WTC11 (cell line): ENCODE measurements around the gene RS1. TPM values are rescaled to one million over a fixed set of nuclear protein-coding genes. Genes with fewer than 3 reads are reported as not detected.

Source experiments
- ATAC-seq: fragments of 200-7000 bp; cut with Tn5 transposase; 2 replicates; pipeline ENCODE4 v1.10.0; 2021; ENCODE audit warnings: mild to moderate bottlenecking, moderate library complexity
- CTCF ChIA-PET: fragments of 300-600 bp; sonication (Branson Sonifier 250); formaldehyde crosslinking; loops from one replicate; lab custom pipeline; 2021; ENCODE audit warnings: antibody characterized with exemption; lab: Charles Lee
- POLR2A ChIA-PET: fragments of 350-600 bp; sonication (Branson Sonifier 250); formaldehyde crosslinking; loops from one replicate; lab custom pipeline; 2021; ENCODE audit warnings: antibody characterized with exemption; lab: Charles Lee
- DNase-seq: peaks from one replicate; pipeline ENCODE4 v3.0.0; 2021; ENCODE audit warnings: low spot score
- H3K27ac Mint-ChIP-seq: 2 replicates; pipeline ENCODE4 v1.8.0; 2021; ENCODE audit warnings: mixed read lengths
- H3K27me3 Mint-ChIP-seq: 2 replicates; pipeline ENCODE4 v1.8.0; 2021; ENCODE audit warnings: low read depth, mild to moderate bottlenecking, moderate library complexity, mixed read lengths
- H3K36me3 Mint-ChIP-seq: 2 replicates; pipeline ENCODE4 v1.8.0; 2021; ENCODE audit warnings: mixed read lengths
- H3K4me1 Mint-ChIP-seq: 2 replicates; pipeline ENCODE4 v1.8.0; 2022; ENCODE audit warnings: mixed read lengths
- H3K4me3 Mint-ChIP-seq: 2 replicates; pipeline ENCODE4 v1.8.0; 2021; ENCODE audit warnings: mild to moderate bottlenecking, moderate library complexity, mixed read lengths
- H3K9me3 Mint-ChIP-seq: 2 replicates; pipeline ENCODE4 v1.8.0; 2021; ENCODE audit warnings: mixed read lengths
- ARID4B ChIP-seq: sonication (generic); formaldehyde crosslinking; IDR thresholded peaks from 2 replicates; pipeline ENCODE4 v1.8.0; 2023; ENCODE audit warnings: missing genetic modification reagents, mild to moderate bottlenecking, borderline replicate concordance
- ATF1 ChIP-seq: sonication (generic); formaldehyde crosslinking; IDR thresholded peaks from 2 replicates; pipeline ENCODE4 v1.8.1; 2023; ENCODE audit warnings: mild to moderate bottlenecking, moderate library complexity, missing genetic modification reagents
- CREM ChIP-seq: sonication (generic); formaldehyde crosslinking; IDR thresholded peaks from 2 replicates; pipeline ENCODE4 v1.8.1; 2022; ENCODE audit warnings: mild to moderate bottlenecking, missing genetic modification reagents, moderate library complexity
- ELF4 ChIP-seq: sonication (generic); formaldehyde crosslinking; IDR thresholded peaks from 2 replicates; pipeline ENCODE4 v1.8.1; 2022; ENCODE audit warnings: low read depth, mild to moderate bottlenecking, moderate library complexity, missing genetic modification reagents
- EMX1 ChIP-seq: fragments of 250-450 bp; sonication (Bioruptor Pico); IDR thresholded peaks from 2 replicates; pipeline ENCODE4 v1.8.0; 2021; ENCODE audit warnings: mild to moderate bottlenecking
- GTF2I ChIP-seq: fragments of 250-450 bp; sonication (Bioruptor Pico); conservative IDR thresholded peaks from 2 replicates; pipeline ENCODE4 v1.4.0; 2021; ENCODE audit warnings: mild to moderate bottlenecking
- KAT7 ChIP-seq: sonication (generic); formaldehyde crosslinking; IDR thresholded peaks from 2 replicates; pipeline ENCODE4 v1.8.1; 2023; ENCODE audit warnings: missing genetic modification reagents, mild to moderate bottlenecking, borderline replicate concordance
- NFATC4 ChIP-seq: fragments of 250-450 bp; sonication (Bioruptor Pico); IDR thresholded peaks from 2 replicates; pipeline ENCODE4 v1.9.0; 2021; ENCODE audit warnings: mild to moderate bottlenecking
- NR3C1 ChIP-seq: sonication (generic); formaldehyde crosslinking; conservative IDR thresholded peaks from 2 replicates; pipeline ENCODE4 v1.8.1; 2023; ENCODE audit warnings: low read depth, mild to moderate bottlenecking, missing genetic modification reagents
- RORB ChIP-seq: fragments of 250-450 bp; sonication (Bioruptor Pico); IDR thresholded peaks from 2 replicates; pipeline ENCODE4 v1.9.0; 2021; ENCODE audit warnings: mild to moderate bottlenecking
- SMAD4 ChIP-seq: sonication (generic); formaldehyde crosslinking; IDR thresholded peaks from 2 replicates; pipeline ENCODE4 v1.8.0; 2022; ENCODE audit warnings: mild to moderate bottlenecking, missing genetic modification reagents
- TEAD4 ChIP-seq: sonication (generic); formaldehyde crosslinking; IDR thresholded peaks from 2 replicates; pipeline ENCODE4 v1.8.0; 2022; ENCODE audit warnings: mild to moderate bottlenecking, missing genetic modification reagents
- ZNF121 ChIP-seq: sonication (generic); formaldehyde crosslinking; IDR thresholded peaks from 2 replicates; pipeline ENCODE4 v1.8.0; 2023; ENCODE audit warnings: missing genetic modification reagents
- ZNF232 ChIP-seq: sonication (generic); formaldehyde crosslinking; IDR thresholded peaks from 2 replicates; pipeline ENCODE4 v1.8.0; 2022; ENCODE audit warnings: mild to moderate bottlenecking, missing genetic modification reagents
- ZNF281 ChIP-seq: sonication (generic); formaldehyde crosslinking; IDR thresholded peaks from 2 replicates; pipeline ENCODE4 v1.8.0; 2023; ENCODE audit warnings: mild to moderate bottlenecking, missing genetic modification reagents
- ZNF416 ChIP-seq: fragments of 250-450 bp; sonication (Bioruptor Pico); IDR thresholded peaks from 2 replicates; pipeline ENCODE4 v1.9.0; 2021; ENCODE audit warnings: mild to moderate bottlenecking, inconsistent platforms
- total RNA-seq: library from RNA; stranded (reverse); gene quantifications from 3 replicates; pipeline ENCODE4 v1.2.3, GENCODE V29; 2021
- TF ChIP-seq, protein P1 (sequence below): fragments of 250-450 bp; sonication (Bioruptor Pico); IDR thresholded peaks from 2 replicates; pipeline ENCODE4 v1.9.0; 2021; ENCODE audit warnings: moderate library complexity, mild to moderate bottlenecking, inconsistent platforms, borderline replicate concordance
- TF ChIP-seq, protein P2 (sequence below): sonication (generic); formaldehyde crosslinking; IDR thresholded peaks from 2 replicates; pipeline ENCODE4 v1.8.1; 2023; ENCODE audit warnings: mild to moderate bottlenecking, missing genetic modification reagents
- TF ChIP-seq, protein P3 (sequence below): sonication (generic); formaldehyde crosslinking; IDR thresholded peaks from 2 replicates; pipeline ENCODE4 v1.8.0; 2022; ENCODE audit warnings: mild to moderate bottlenecking, missing genetic modification reagents
- TF ChIP-seq, protein P4 (sequence below): sonication (generic); formaldehyde crosslinking; IDR thresholded peaks from 2 replicates; pipeline ENCODE4 v1.8.1; 2022; ENCODE audit warnings: low read depth, mild to moderate bottlenecking, moderate library complexity, missing genetic modification reagents, borderline replicate concordance

Gene RS1
- total RNA-seq, 1 experiment from 2014 or later, result not detected

GRCh38 chrX:18698737-18699650 lies 27.1 kb upstream of the RS1 start (continued):
- TF ChIP-seq ARID4B (CRISPR knock-in tag), result no peak
- TF ChIP-seq, protein P1, sequence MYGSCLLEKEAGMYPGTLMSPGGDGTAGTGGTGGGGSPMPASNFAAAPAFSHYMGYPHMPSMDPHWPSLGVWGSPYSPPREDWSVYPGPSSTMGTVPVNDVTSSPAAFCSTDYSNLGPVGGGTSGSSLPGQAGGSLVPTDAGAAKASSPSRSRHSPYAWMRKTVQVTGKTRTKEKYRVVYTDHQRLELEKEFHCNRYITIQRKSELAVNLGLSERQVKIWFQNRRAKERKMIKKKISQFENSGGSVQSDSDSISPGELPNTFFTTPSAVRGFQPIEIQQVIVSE, result no peak
- no peak for TF ChIP-seq ZNF232 (CRISPR knock-in tag)
- TF ChIP-seq CREM (CRISPR knock-in tag), result no peak
- no peak for TF ChIP-seq SMAD4 (CRISPR knock-in tag)
- TF ChIP-seq ATF1 (CRISPR knock-in tag), result no peak

GRCh38 chrX:18696653-18697052 lies 24.7 kb upstream of the RS1 start:
- H3K9me3 Mint-ChIP-seq, result peaks cover 9% of the 10 kb centered on the region
- CTCF ChIA-PET, result no interaction called here

More at GRCh38 chrX:18696653-18697052, 24.7 kb upstream of the RS1 start:
- Mint-ChIP-seq H3K4me3 (no peak overlapping the region), H3K4me1 (peaks cover 8% of the 10 kb centered on the region), H3K27ac (no peak overlapping the region), H3K36me3 (no peaks in the 10 kb centered on the region), H3K27me3 (no peaks in the 10 kb centered on the region; the same call in 1 of the 2 replicates)
- ATAC-seq, result no peak
- POLR2A ChIA-PET, result no interaction called here
- DNase-seq, result no peak
- TF ChIP-seq EMX1 (no peak), SMAD4 (CRISPR knock-in tag) (no peak), RORB (CRISPR knock-in tag) (no peak), ZNF281 (CRISPR knock-in tag) (no peak), GTF2I (no peak), ZNF416 (no peak), KAT7 (CRISPR knock-in tag) (no peak), ZNF121 (CRISPR knock-in tag) (no peak), NR3C1 (CRISPR knock-in tag) (no peak), ELF4 (CRISPR knock-in tag) (no peak), TEAD4 (CRISPR knock-in tag) (no peak), NFATC4 (CRISPR knock-in tag) (no peak)
- TF ChIP-seq, protein P2, sequence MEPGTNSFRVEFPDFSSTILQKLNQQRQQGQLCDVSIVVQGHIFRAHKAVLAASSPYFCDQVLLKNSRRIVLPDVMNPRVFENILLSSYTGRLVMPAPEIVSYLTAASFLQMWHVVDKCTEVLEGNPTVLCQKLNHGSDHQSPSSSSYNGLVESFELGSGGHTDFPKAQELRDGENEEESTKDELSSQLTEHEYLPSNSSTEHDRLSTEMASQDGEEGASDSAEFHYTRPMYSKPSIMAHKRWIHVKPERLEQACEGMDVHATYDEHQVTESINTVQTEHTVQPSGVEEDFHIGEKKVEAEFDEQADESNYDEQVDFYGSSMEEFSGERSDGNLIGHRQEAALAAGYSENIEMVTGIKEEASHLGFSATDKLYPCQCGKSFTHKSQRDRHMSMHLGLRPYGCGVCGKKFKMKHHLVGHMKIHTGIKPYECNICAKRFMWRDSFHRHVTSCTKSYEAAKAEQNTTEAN, result no peak
- TF ChIP-seq, protein P3, sequence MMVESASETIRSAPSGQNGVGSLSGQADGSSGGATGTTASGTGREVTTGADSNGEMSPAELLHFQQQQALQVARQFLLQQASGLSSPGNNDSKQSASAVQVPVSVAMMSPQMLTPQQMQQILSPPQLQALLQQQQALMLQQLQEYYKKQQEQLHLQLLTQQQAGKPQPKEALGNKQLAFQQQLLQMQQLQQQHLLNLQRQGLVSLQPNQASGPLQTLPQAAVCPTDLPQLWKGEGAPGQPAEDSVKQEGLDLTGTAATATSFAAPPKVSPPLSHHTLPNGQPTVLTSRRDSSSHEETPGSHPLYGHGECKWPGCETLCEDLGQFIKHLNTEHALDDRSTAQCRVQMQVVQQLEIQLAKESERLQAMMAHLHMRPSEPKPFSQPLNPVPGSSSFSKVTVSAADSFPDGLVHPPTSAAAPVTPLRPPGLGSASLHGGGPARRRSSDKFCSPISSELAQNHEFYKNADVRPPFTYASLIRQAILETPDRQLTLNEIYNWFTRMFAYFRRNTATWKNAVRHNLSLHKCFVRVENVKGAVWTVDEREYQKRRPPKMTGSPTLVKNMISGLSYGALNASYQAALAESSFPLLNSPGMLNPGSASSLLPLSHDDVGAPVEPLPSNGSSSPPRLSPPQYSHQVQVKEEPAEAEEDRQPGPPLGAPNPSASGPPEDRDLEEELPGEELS, result no peak
- TF ChIP-seq, protein P4, sequence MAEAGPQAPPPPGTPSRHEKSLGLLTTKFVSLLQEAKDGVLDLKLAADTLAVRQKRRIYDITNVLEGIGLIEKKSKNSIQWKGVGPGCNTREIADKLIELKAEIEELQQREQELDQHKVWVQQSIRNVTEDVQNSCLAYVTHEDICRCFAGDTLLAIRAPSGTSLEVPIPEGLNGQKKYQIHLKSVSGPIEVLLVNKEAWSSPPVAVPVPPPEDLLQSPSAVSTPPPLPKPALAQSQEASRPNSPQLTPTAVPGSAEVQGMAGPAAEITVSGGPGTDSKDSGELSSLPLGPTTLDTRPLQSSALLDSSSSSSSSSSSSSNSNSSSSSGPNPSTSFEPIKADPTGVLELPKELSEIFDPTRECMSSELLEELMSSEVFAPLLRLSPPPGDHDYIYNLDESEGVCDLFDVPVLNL, result no peak
- TF ChIP-seq, all 79 proteins: peak for 0
